Mesangial cell (primary cell): Measurements from ENCODE around the gene FRG1. TPM values are rescaled to one million over a fixed set of nuclear protein-coding genes. Genes with fewer than 3 reads are reported as not detected.

Source experiments
- total RNA-seq: library from RNA; depleted of rRNA; stranded (reverse); fragments of >200 nt; gene quantifications from 2 replicates; pipeline ENCODE4 v1.2.3, GENCODE V29; 2015

FRG1 gene
- total RNA-seq = 11.7 and 14.3 TPM in 2 replicates

GRCh38 chr4:189940178-189941004 is at the start of gene FRG1:
Gene FRG1, plus strand, starts transcription at chr4:189940872. Its CDS starts 138 bp downstream, at chr4:189941010.

Other genes with a start within 250 kb of the FRG1 start
- not detected in 2 replicates for gene FRG2, start 86.4 kb downstream of the FRG1 start, total RNA-seq
- not detected in 2 replicates for gene DBET, start 123.6 kb downstream of the FRG1 start, total RNA-seq
- not detected in 2 replicates for gene DUX4, start 232.9 kb downstream of the FRG1 start, total RNA-seq